Panc1 (cell line): ENCODE data around the gene HM13. TPM values are rescaled to one million over a fixed set of nuclear protein-coding genes. Genes with fewer than 3 reads are reported as not detected.

Source experiments
- ATAC-seq: fragments of 200-7000 bp; cut with Tn5 transposase; 2 replicates; pipeline ENCODE4 v1.9.1; 2020; ENCODE audit warnings: mild to moderate bottlenecking, moderate library complexity
- BruUV-seq: library from RNA; stranded (reverse); fragments of 400-500 nt; replicated peaks from 2 replicates; lab custom pipeline; 2021; lab: Mats Ljungman, UMichigan
- CTCF ChIA-PET: fragments of 300-600 bp; sonication (Branson Sonifier 250); formaldehyde crosslinking; loops from one replicate; lab custom pipeline; 2022; ENCODE audit warnings: antibody characterized with exemption; lab: Charles Lee
- POLR2A ChIA-PET: fragments of 300-600 bp; sonication (Branson Sonifier 250); formaldehyde crosslinking; loops from one replicate; lab custom pipeline; 2022; ENCODE audit warnings: antibody characterized with exemption; lab: Charles Lee
- DNase-seq: peaks from one replicate; pipeline ENCODE4 v3.0.0-alpha.2; 2010; ENCODE audit warnings: low read depth, low spot score
- H3K27ac ChIP-seq: 2 replicates; pipeline ENCODE4 v1.5.1; 2011; ENCODE audit warnings: mild to moderate bottlenecking, low read length, inconsistent platforms
- H3K27me3 ChIP-seq: fragments of 200-500 bp; sonication (Bioruptor generic); 2 replicates; pipeline ENCODE4 v1.6.0; 2014; ENCODE audit warnings: low read length, inconsistent platforms; ENCODE audit not compliant: control insufficient read depth, insufficient read depth
- H3K36me3 ChIP-seq: fragments of 200-500 bp; sonication (Bioruptor generic); 2 replicates; pipeline ENCODE4 v1.5.1; 2014; ENCODE audit warnings: inconsistent platforms, mild to moderate bottlenecking, low read length, moderate library complexity; ENCODE audit not compliant: control insufficient read depth, insufficient read depth
- H3K4me1 ChIP-seq: 2 replicates; pipeline ENCODE4 v1.5.1; 2011; ENCODE audit warnings: inconsistent platforms, mild to moderate bottlenecking, low read length, moderate library complexity; ENCODE audit not compliant: control insufficient read depth, insufficient read depth
- H3K4me3 ChIP-seq, 2 experiments: 2 replicates each; pipeline ENCODE4 v1.5.1; 2011 to 2012; ENCODE audit warnings: low read depth in 2 of 2, low read length in 2 of 2, mild to moderate bottlenecking in 2 of 2, inconsistent platforms in 1 of 2, moderate library complexity in 1 of 2
- H3K9me3 ChIP-seq: fragments of 200-500 bp; sonication (Bioruptor generic); 2 replicates; pipeline ENCODE4 v1.5.1; 2014; ENCODE audit warnings: low read depth, mild to moderate bottlenecking, inconsistent platforms, low read length, moderate library complexity; ENCODE audit not compliant: control insufficient read depth, insufficient read depth
- POLR2AphosphoS5 ChIP-seq: IDR thresholded peaks from 2 replicates; pipeline ENCODE4 v1.6.1; 2012; ENCODE audit warnings: mild to moderate bottlenecking, low read depth, low read length, moderate library complexity
- SIN3A ChIP-seq: IDR thresholded peaks from 2 replicates; pipeline ENCODE4 v1.6.1; 2012; ENCODE audit warnings: low read depth, mild to moderate bottlenecking, low read length, moderate library complexity, borderline replicate concordance; ENCODE audit not compliant: insufficient read depth
- TCF7L2 ChIP-seq: IDR thresholded peaks from 2 replicates; pipeline ENCODE4 v1.6.1; 2011; ENCODE audit warnings: mild to moderate bottlenecking, low read depth, low read length, inconsistent platforms
- in situ Hi-C: cut with HindIII; loops from 2 replicates; pipeline ENCODE4 v1.10.0; 2016; ENCODE audit warnings: low sequenced_read_pairs, low pct_unique_long_range_greater_than_20kb
- intact Hi-C: fragments of 100-400 bp; cut with micrococcal nuclease; formaldehyde crosslinking; loops from one replicate; pipeline ENCODE4 v1.10.0; 2022; ENCODE audit not compliant: unreplicated experiment
- total RNA-seq: library from RNA; stranded (reverse); gene quantifications from one replicate; pipeline ENCODE4 v1.2.1, GENCODE V29; 2021; ENCODE audit not compliant: unreplicated experiment
- TF ChIP-seq, protein P1 (sequence below), 2 experiments: IDR thresholded peaks; 2 replicates each; pipeline ENCODE4 v1.6.1; 2011 to 2012; ENCODE audit warnings: low read depth in 2 of 2, control low read depth in 1 of 2, low read length in 1 of 2, mild to moderate bottlenecking in 1 of 2, moderate library complexity in 1 of 2; ENCODE audit not compliant: insufficient read depth in 1 of 2
- TF ChIP-seq, protein P2 (sequence below): fragments of 450-650 bp; IDR thresholded peaks from 2 replicates; pipeline ENCODE4 v1.5.1; 2017; ENCODE audit warnings: mild to moderate bottlenecking

Gene HM13
- total RNA-seq, 1 experiment from 2014 or later: 337 TPM

DNA sequence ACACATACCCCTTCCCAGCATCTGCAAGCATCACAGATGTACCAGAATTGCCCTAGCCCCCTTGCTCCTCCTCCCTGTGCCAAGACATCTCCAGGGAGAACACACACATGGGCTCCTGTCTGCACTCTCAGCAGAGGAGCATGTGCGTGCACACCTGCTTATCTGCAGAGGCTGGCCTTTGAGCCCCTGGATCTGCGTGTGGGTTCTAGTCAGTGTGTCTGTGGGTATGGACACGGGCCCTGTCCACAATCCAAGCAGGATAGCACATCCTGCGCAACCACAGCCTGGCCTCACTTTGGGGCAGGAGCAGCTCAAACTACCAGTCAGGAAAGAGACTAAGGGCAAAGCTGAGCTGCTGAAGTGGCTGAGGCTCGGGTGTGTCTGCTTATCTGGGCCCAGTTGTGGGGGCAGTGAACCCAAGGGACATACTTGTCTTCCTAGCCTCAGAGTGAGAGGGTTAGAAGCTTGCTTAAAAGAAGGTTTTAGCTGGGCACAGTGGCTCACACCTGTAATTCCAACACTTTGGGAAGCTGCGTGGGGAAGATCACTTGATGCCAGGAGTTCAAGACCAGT lies 41.0 kb downstream of the HM13 start:
- H3K27ac ChIP-seq: no peak overlapping the region
- intact Hi-C loops (no loop called here), in situ Hi-C loops (no loop called here)
- TF ChIP-seq SIN3A (no peak), POLR2AphosphoS5 (peak; percentile 28; the same call in 1 of the 2 replicates)
- TF ChIP-seq, protein P1, sequence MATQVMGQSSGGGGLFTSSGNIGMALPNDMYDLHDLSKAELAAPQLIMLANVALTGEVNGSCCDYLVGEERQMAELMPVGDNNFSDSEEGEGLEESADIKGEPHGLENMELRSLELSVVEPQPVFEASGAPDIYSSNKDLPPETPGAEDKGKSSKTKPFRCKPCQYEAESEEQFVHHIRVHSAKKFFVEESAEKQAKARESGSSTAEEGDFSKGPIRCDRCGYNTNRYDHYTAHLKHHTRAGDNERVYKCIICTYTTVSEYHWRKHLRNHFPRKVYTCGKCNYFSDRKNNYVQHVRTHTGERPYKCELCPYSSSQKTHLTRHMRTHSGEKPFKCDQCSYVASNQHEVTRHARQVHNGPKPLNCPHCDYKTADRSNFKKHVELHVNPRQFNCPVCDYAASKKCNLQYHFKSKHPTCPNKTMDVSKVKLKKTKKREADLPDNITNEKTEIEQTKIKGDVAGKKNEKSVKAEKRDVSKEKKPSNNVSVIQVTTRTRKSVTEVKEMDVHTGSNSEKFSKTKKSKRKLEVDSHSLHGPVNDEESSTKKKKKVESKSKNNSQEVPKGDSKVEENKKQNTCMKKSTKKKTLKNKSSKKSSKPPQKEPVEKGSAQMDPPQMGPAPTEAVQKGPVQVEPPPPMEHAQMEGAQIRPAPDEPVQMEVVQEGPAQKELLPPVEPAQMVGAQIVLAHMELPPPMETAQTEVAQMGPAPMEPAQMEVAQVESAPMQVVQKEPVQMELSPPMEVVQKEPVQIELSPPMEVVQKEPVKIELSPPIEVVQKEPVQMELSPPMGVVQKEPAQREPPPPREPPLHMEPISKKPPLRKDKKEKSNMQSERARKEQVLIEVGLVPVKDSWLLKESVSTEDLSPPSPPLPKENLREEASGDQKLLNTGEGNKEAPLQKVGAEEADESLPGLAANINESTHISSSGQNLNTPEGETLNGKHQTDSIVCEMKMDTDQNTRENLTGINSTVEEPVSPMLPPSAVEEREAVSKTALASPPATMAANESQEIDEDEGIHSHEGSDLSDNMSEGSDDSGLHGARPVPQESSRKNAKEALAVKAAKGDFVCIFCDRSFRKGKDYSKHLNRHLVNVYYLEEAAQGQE (IDR thresholded peaks at IDR 0.05; ENCODE audit: insufficient read depth in 1 of 2, low read depth in 2 of 2, low read length in 1 of 2): no peak
- ATAC-seq (no peak), DNase-seq (no peak)
- CTCF ChIA-PET: interaction anchor here (0.6 to 5.0 kb wide), 3 partner anchors 32 to 70 kb away, joined by 5 to 111 read pairs (median 8); no protein-coding TSS in a partner anchor
- POLR2A ChIA-PET: interaction anchor here (0.6 to 0.9 kb wide), 2 partner anchors 60 to 89 kb away, joined by 3 to 6 read pairs; no protein-coding TSS in a partner anchor
- peaks cover 13% of the 10 kb centered on the region for H3K4me1 ChIP-seq
- no TSS peak for BruUV-seq
- H3K9me3 ChIP-seq: no peaks in the 10 kb centered on the region
- no peak overlapping the region for H3K4me3 ChIP-seq
- H3K27me3 ChIP-seq: no peaks in the 10 kb centered on the region
- H3K36me3 ChIP-seq: peaks cover 13% of the 10 kb centered on the region

DNA sequence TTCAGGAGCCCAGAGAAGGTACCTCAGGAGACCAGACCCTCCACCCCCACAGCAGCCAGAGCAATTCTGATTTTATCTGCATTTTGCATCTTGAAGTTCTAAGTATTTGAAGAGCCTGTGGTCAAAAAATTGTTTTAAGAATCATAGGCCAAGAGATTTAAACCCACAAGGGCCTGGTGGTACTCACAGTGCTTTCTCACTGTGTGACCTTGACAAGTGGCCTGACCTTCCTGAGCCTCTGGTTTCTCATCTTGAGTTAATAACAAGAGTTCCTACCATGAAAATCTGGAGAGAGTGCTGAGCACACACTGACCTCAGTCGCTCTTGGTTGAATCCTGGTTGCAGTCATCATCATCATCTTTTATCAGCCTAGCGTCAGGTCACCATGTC lies 45.5 kb downstream of the HM13 start:
- BruUV-seq: no TSS peak
- intact Hi-C loops (loop anchor here (5.0 kb wide), 1 partner anchor 163 kb away; the partner anchor contains the start of gene BCL2L1), in situ Hi-C loops (loop anchor here (10.0 kb wide), 1 partner anchor 65 kb away; no protein-coding TSS in a partner anchor)
- Histone ChIP-seq H3K36me3 (peaks cover 2% of the 10 kb centered on the region; the same call in 1 of the 2 replicates), H3K9me3 (no peaks in the 10 kb centered on the region), H3K27ac (peak overlapping the region; percentile 88), H3K4me3 (no peak overlapping the region), H3K4me1 (peaks cover 37% of the 10 kb centered on the region), H3K27me3 (no peaks in the 10 kb centered on the region)
- POLR2A ChIA-PET: no interaction called here
- CTCF ChIA-PET: interaction anchor here (0.6 to 5.4 kb wide), 10 partner anchors 9 to 1203 kb away, joined by 3 to 248 read pairs (median 4); no protein-coding TSS in a partner anchor
- no peak for ATAC-seq
- TF ChIP-seq, protein P2, sequence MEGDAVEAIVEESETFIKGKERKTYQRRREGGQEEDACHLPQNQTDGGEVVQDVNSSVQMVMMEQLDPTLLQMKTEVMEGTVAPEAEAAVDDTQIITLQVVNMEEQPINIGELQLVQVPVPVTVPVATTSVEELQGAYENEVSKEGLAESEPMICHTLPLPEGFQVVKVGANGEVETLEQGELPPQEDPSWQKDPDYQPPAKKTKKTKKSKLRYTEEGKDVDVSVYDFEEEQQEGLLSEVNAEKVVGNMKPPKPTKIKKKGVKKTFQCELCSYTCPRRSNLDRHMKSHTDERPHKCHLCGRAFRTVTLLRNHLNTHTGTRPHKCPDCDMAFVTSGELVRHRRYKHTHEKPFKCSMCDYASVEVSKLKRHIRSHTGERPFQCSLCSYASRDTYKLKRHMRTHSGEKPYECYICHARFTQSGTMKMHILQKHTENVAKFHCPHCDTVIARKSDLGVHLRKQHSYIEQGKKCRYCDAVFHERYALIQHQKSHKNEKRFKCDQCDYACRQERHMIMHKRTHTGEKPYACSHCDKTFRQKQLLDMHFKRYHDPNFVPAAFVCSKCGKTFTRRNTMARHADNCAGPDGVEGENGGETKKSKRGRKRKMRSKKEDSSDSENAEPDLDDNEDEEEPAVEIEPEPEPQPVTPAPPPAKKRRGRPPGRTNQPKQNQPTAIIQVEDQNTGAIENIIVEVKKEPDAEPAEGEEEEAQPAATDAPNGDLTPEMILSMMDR: no peak
- TF ChIP-seq, protein P1 (IDR thresholded peaks at IDR 0.05; ENCODE audit: insufficient read depth in 1 of 2, low read depth in 2 of 2, low read length in 1 of 2): no peak
- TF ChIP-seq POLR2AphosphoS5 (no peak), SIN3A (no peak), TCF7L2 (no peak)
- no peak for DNase-seq
